WTC11 (cell line): ENCODE measurements around the gene PRUNE2. TPM values are rescaled to one million over a fixed set of nuclear protein-coding genes. Genes with fewer than 3 reads are reported as not detected.

ENCODE experiments used
- ATAC-seq: fragments of 200-7000 bp; cut with Tn5 transposase; 2 replicates; pipeline ENCODE4 v1.10.0; 2021; ENCODE audit warnings: mild to moderate bottlenecking, moderate library complexity
- CTCF ChIA-PET: fragments of 300-600 bp; sonication (Branson Sonifier 250); formaldehyde crosslinking; loops from one replicate; lab custom pipeline; 2021; ENCODE audit warnings: antibody characterized with exemption; lab: Charles Lee
- POLR2A ChIA-PET: fragments of 350-600 bp; sonication (Branson Sonifier 250); formaldehyde crosslinking; loops from one replicate; lab custom pipeline; 2021; ENCODE audit warnings: antibody characterized with exemption; lab: Charles Lee
- DNase-seq: peaks from one replicate; pipeline ENCODE4 v3.0.0; 2021; ENCODE audit warnings: low spot score
- H3K27ac Mint-ChIP-seq: 2 replicates; pipeline ENCODE4 v1.8.0; 2021; ENCODE audit warnings: mixed read lengths
- H3K27me3 Mint-ChIP-seq: 2 replicates; pipeline ENCODE4 v1.8.0; 2021; ENCODE audit warnings: low read depth, mild to moderate bottlenecking, moderate library complexity, mixed read lengths
- H3K36me3 Mint-ChIP-seq: 2 replicates; pipeline ENCODE4 v1.8.0; 2021; ENCODE audit warnings: mixed read lengths
- H3K4me1 Mint-ChIP-seq: 2 replicates; pipeline ENCODE4 v1.8.0; 2022; ENCODE audit warnings: mixed read lengths
- H3K4me3 Mint-ChIP-seq: 2 replicates; pipeline ENCODE4 v1.8.0; 2021; ENCODE audit warnings: mild to moderate bottlenecking, moderate library complexity, mixed read lengths
- H3K9me3 Mint-ChIP-seq: 2 replicates; pipeline ENCODE4 v1.8.0; 2021; ENCODE audit warnings: mixed read lengths
- ARID4B ChIP-seq: sonication (generic); formaldehyde crosslinking; IDR thresholded peaks from 2 replicates; pipeline ENCODE4 v1.8.0; 2023; ENCODE audit warnings: missing genetic modification reagents, mild to moderate bottlenecking, borderline replicate concordance
- ATF2 ChIP-seq: sonication (generic); formaldehyde crosslinking; IDR thresholded peaks from 2 replicates; pipeline ENCODE4 v1.8.1; 2022; ENCODE audit warnings: low read depth, missing genetic modification reagents, borderline replicate concordance
- CBFB ChIP-seq: sonication (generic); formaldehyde crosslinking; IDR thresholded peaks from 2 replicates; pipeline ENCODE4 v1.8.1; 2022; ENCODE audit warnings: mild to moderate bottlenecking, low read depth, missing genetic modification reagents
- ERG ChIP-seq: fragments of 250-450 bp; sonication (Bioruptor Pico); IDR thresholded peaks from 2 replicates; pipeline ENCODE4 v1.8.0; 2021; ENCODE audit warnings: mild to moderate bottlenecking
- GRHL2 ChIP-seq: fragments of 250-450 bp; sonication (Bioruptor Pico); IDR thresholded peaks from 2 replicates; pipeline ENCODE4 v1.8.0; 2022; ENCODE audit warnings: mild to moderate bottlenecking, moderate library complexity; ENCODE audit not compliant: insufficient replicate concordance, severe bottlenecking
- HMGA2 ChIP-seq: fragments of 250-450 bp; sonication (Bioruptor Pico); IDR thresholded peaks from 2 replicates; pipeline ENCODE4 v1.4.0; 2021; ENCODE audit warnings: mild to moderate bottlenecking, moderate library complexity
- MYBL2 ChIP-seq: sonication (generic); formaldehyde crosslinking; IDR thresholded peaks from 2 replicates; pipeline ENCODE4 v1.8.1; 2023; ENCODE audit warnings: mild to moderate bottlenecking, moderate library complexity, missing genetic modification reagents
- NFE2L1 ChIP-seq: sonication (generic); formaldehyde crosslinking; IDR thresholded peaks from 2 replicates; pipeline ENCODE4 v1.8.1; 2023; ENCODE audit warnings: missing genetic modification reagents
- NFYB ChIP-seq: sonication (generic); formaldehyde crosslinking; conservative IDR thresholded peaks from 2 replicates; pipeline ENCODE4 v1.8.0; 2022; ENCODE audit warnings: low read depth, missing genetic modification reagents
- NR2C2 ChIP-seq: sonication (generic); formaldehyde crosslinking; IDR thresholded peaks from 2 replicates; pipeline ENCODE4 v1.8.0; 2022; ENCODE audit warnings: mild to moderate bottlenecking, missing genetic modification reagents
- NR3C1 ChIP-seq: sonication (generic); formaldehyde crosslinking; conservative IDR thresholded peaks from 2 replicates; pipeline ENCODE4 v1.8.1; 2023; ENCODE audit warnings: low read depth, mild to moderate bottlenecking, missing genetic modification reagents
- TCF7 ChIP-seq: sonication (generic); formaldehyde crosslinking; IDR thresholded peaks from 2 replicates; pipeline ENCODE4 v1.8.0; 2022; ENCODE audit warnings: mild to moderate bottlenecking, low read depth, missing genetic modification reagents, moderate library complexity
- USF1 ChIP-seq: sonication (generic); formaldehyde crosslinking; IDR thresholded peaks from 2 replicates; pipeline ENCODE4 v1.8.0; 2022; ENCODE audit warnings: mild to moderate bottlenecking, missing genetic modification reagents
- ZNF219 ChIP-seq: sonication (generic); formaldehyde crosslinking; IDR thresholded peaks from 2 replicates; pipeline ENCODE4 v1.8.0; 2023; ENCODE audit warnings: missing genetic modification reagents, mild to moderate bottlenecking, borderline replicate concordance
- ZNF232 ChIP-seq: sonication (generic); formaldehyde crosslinking; IDR thresholded peaks from 2 replicates; pipeline ENCODE4 v1.8.0; 2022; ENCODE audit warnings: mild to moderate bottlenecking, missing genetic modification reagents
- ZNF423 ChIP-seq: fragments of 250-450 bp; sonication (Bioruptor Pico); IDR thresholded peaks from 2 replicates; pipeline ENCODE4 v2.1.2; 2022; ENCODE audit warnings: mild to moderate bottlenecking, moderate library complexity
- ZSCAN18 ChIP-seq: fragments of 250-450 bp; sonication (Bioruptor Pico); IDR thresholded peaks from 2 replicates; pipeline ENCODE4 v2.1.2; 2022; ENCODE audit warnings: mild to moderate bottlenecking, moderate library complexity
- total RNA-seq: library from RNA; stranded (reverse); gene quantifications from 3 replicates; pipeline ENCODE4 v1.2.3, GENCODE V29; 2021

Gene PRUNE2
- total RNA-seq, 1 experiment from 2014 or later = 13.1 TPM

GRCh38 chr9:76605321-76605900 lies 300.5 kb downstream of the PRUNE2 start (continued):
- TF ChIP-seq ATF2 (CRISPR knock-in tag) (no peak), ARID4B (no peak), NFYB (no peak), HMGA2 (CRISPR knock-in tag) (no peak), CBFB (CRISPR knock-in tag) (no peak)
- TF ChIP-seq, all 79 proteins: peak for 0

GRCh38 chr9:76603931-76604570 lies 301.9 kb downstream of the PRUNE2 start:
- ATAC-seq (no peak), DNase-seq (no peak)
- Mint-ChIP-seq H3K27ac (no peak overlapping the region), H3K36me3 (no peaks in the 10 kb centered on the region), H3K4me3 (no peak overlapping the region), H3K9me3 (no peaks in the 10 kb centered on the region), H3K4me1 (peaks cover 13% of the 10 kb centered on the region), H3K27me3 (no peaks in the 10 kb centered on the region)
- ChIA-PET POLR2A (no interaction called here), CTCF (interaction anchor here (1.1 kb wide), 1 partner anchor 13 kb away, joined by 3 read pairs; no protein-coding TSS in a partner anchor)
- TF ChIP-seq NR3C1 (CRISPR knock-in tag) (no peak), USF1 (CRISPR knock-in tag) (no peak), TCF7 (CRISPR knock-in tag) (no peak), ZSCAN18 (no peak), ZNF219 (CRISPR knock-in tag) (no peak), NR2C2 (CRISPR knock-in tag) (no peak), NFE2L1 (no peak)

GRCh38 chr9:76603448-76603895 lies 302.4 kb downstream of the PRUNE2 start:
- Mint-ChIP-seq H3K36me3 (no peaks in the 10 kb centered on the region), H3K27ac (no peak overlapping the region), H3K27me3 (no peaks in the 10 kb centered on the region), H3K4me3 (no peak overlapping the region), H3K4me1 (peaks cover 13% of the 10 kb centered on the region), H3K9me3 (no peaks in the 10 kb centered on the region)
- ChIA-PET CTCF (interaction anchor here (1.1 to 1.2 kb wide), 2 partner anchors 13 to 55 kb away, joined by 3 read pairs; no protein-coding TSS in a partner anchor), POLR2A (no interaction called here)
- no peak for DNase-seq
- ATAC-seq = no peak
- TF ChIP-seq ZNF232 (CRISPR knock-in tag) (no peak), GRHL2 (no peak), ZNF423 (CRISPR knock-in tag) (no peak), ERG (CRISPR knock-in tag) (no peak), MYBL2 (CRISPR knock-in tag) (no peak)
